Activated CD4-positive, alpha-beta T cell treated with anti-CD3 and anti-CD28 coated beads, Interleukin-2, amount 10 ng/mL, durations not matched to agents 7 days and 5 days (primary cell): ENCODE measurements around the gene PLG. TPM values are rescaled to one million over a fixed set of nuclear protein-coding genes. Genes with fewer than 3 reads are reported as not detected.
"Not testable (repeated sequence)": the region's sequence is repeated elsewhere in the genome, so short reads cannot be mapped to it uniquely, and the experiment has no call there.

ENCODE experiments used
- CTCF ChIA-PET: fragments of 350-600 bp; sonication (Branson Sonifier 250); formaldehyde crosslinking; loops from one replicate; lab custom pipeline; 2021; ENCODE audit warnings: antibody characterized with exemption; lab: Charles Lee
- POLR2A ChIA-PET: fragments of 350-600 bp; sonication (Branson Sonifier 250); formaldehyde crosslinking; loops from one replicate; lab custom pipeline; 2021; ENCODE audit warnings: antibody characterized with exemption; lab: Charles Lee
- DNase-seq: peaks from one replicate; pipeline ENCODE4 v3.0.0-alpha.2; 2020
- H3K27ac Mint-ChIP-seq: one replicate; pipeline ENCODE4 v1.8.0; 2021; ENCODE audit warnings: mild to moderate bottlenecking, moderate library complexity, mixed read lengths
- H3K27me3 Mint-ChIP-seq: one replicate; pipeline ENCODE4 v1.8.0; 2021; ENCODE audit warnings: mixed read lengths
- H3K36me3 Mint-ChIP-seq: one replicate; pipeline ENCODE4 v1.8.0; 2021; ENCODE audit warnings: low read depth, mixed read lengths
- H3K4me1 Mint-ChIP-seq: one replicate; pipeline ENCODE4 v1.8.0; 2021; ENCODE audit warnings: mixed read lengths
- H3K4me3 Mint-ChIP-seq: one replicate; pipeline ENCODE4 v1.8.0; 2021; ENCODE audit warnings: mild to moderate bottlenecking, moderate library complexity, mixed read lengths
- H3K9me3 Mint-ChIP-seq: one replicate; pipeline ENCODE4 v1.8.0; 2021; ENCODE audit warnings: mixed read lengths
- total RNA-seq, 2 experiments: library from RNA; stranded (reverse); gene quantifications; one replicate each; pipeline ENCODE4 v1.2.3, GENCODE V29; 2021

The PLG gene
- total RNA-seq, 2 experiments from 2014 or later = 0.32 TPM; not detected in 1

DNA sequence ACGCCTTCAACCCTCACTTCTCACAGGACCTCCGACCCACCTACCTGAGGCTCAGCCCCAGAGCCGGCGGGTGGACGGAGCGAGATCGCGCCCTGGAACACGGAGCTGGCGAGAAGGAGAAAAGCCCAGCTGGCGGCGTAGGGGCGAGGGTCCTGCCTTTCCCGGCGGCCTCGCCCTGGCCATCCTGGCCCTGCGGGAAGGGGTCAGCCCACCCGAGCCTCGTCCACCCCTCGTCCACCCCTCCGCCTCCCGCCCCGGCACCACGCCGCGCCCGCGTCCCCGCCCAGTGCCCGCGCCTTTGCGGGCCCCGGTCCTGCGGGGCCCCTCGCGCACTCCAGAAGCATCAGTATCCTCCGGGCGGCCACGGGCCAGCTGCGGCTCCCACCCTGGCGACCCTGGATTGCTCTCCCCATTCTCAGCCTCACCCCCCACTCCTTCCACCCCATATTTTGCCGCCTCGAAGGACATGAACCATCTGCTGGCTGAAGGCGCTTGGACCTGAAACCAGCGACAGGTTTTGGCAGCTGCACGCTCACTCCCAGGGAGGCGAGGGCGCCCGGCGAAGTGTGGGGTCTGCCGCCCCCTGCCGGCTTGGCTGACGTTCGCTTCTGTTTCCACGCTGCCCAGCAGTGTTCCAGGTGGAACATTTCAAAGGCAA lies 65.1 kb downstream of the PLG start:
- Mint-ChIP-seq H3K4me3 (peak overlapping the region; percentile 33), H3K4me1 (peaks cover 6% of the 10 kb centered on the region), H3K9me3 (no peaks in the 10 kb centered on the region), H3K36me3 (no peaks in the 10 kb centered on the region), H3K27me3 (peaks cover 26% of the 10 kb centered on the region), H3K27ac (no peak overlapping the region)
- DNase-seq = peak; percentile 46
- POLR2A ChIA-PET = no interaction called here
- CTCF ChIA-PET = no interaction called here

DNA sequence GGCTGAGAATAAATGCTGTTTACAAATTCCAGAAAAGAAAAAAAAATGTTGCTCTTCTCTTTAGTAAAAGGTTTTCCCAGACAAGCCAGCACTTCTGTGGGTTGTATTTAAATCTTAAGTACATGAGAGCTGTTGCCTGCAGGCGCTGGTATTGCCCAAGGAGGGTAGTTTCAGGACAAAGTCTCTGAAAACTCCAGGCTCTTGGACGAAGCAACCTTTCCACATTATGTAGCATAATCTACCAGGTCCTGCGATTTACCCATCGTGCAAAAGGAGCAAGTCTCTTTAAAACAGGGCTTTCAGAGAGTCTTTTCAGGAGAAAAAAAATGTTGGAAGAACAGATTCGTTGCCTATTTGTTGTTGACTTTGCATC lies 65.6 kb downstream of the PLG start:
- peaks cover 26% of the 10 kb centered on the region for H3K27me3 Mint-ChIP-seq
- POLR2A ChIA-PET = no interaction called here
- DNase-seq = no peak
- peak overlapping the region; percentile 33 for H3K4me3 Mint-ChIP-seq
- CTCF ChIA-PET = no interaction called here
- H3K4me1 Mint-ChIP-seq = peaks cover 6% of the 10 kb centered on the region
- no peaks in the 10 kb centered on the region for H3K9me3 Mint-ChIP-seq
- H3K36me3 Mint-ChIP-seq = no peaks in the 10 kb centered on the region
- no peak overlapping the region for H3K27ac Mint-ChIP-seq

DNA sequence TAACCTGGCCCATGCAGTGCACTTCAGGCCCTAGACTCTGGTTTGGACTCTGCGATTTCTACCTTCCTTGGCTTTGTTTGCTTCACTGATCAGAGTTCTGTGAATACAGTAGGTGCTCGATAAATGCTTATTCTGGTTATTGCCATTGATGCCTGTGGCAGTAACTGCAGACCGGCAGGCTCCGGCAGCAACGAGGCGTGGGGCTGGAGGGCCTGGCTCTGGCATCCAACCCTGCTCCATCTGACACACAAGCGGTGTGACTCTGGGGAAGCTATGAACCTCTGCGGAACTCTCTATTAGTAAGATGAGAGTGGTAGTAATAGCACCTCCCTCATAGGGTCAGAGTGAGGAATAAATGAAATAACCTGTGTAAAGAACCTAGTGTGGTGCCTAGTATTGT lies 66.1 kb downstream of the PLG start:
- DNase-seq = no peak
- CTCF ChIA-PET = no interaction called here
- H3K4me3 Mint-ChIP-seq = no peak overlapping the region
- H3K27ac Mint-ChIP-seq = no peak overlapping the region
- peaks cover 26% of the 10 kb centered on the region for H3K27me3 Mint-ChIP-seq
- no peaks in the 10 kb centered on the region for H3K36me3 Mint-ChIP-seq
- no peaks in the 10 kb centered on the region for H3K9me3 Mint-ChIP-seq
- POLR2A ChIA-PET = no interaction called here
- peaks cover 6% of the 10 kb centered on the region for H3K4me1 Mint-ChIP-seq

DNA sequence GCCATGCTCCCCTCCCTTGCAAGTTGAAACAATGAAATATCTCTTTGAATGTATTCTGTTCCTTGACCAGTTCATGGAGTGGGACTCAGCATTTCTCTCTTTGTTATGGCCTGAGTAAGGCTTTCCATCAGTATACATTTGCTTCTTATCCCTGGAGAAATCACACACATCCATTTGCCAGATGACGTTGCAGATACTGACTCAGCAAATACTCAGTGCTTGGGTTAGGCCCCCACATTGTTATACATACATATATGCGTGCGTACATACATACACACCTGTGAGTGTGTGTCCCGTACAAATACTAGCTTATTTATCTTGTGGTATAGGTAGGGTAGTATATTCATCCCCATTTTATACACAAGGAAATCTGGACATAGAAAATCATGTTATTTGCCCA lies 72.4 kb downstream of the PLG start:
- no peaks in the 10 kb centered on the region for H3K27me3 Mint-ChIP-seq
- no peak for DNase-seq
- no peak overlapping the region for H3K27ac Mint-ChIP-seq
- ChIA-PET CTCF (interaction anchor here (0.6 kb wide), 1 partner anchor 17 kb away, joined by 4 read pairs; no protein-coding TSS in a partner anchor), POLR2A (no interaction called here)
- no peaks in the 10 kb centered on the region for H3K9me3 Mint-ChIP-seq
- no peaks in the 10 kb centered on the region for H3K4me1 Mint-ChIP-seq
- no peaks in the 10 kb centered on the region for H3K36me3 Mint-ChIP-seq
- no peak overlapping the region for H3K4me3 Mint-ChIP-seq

DNA sequence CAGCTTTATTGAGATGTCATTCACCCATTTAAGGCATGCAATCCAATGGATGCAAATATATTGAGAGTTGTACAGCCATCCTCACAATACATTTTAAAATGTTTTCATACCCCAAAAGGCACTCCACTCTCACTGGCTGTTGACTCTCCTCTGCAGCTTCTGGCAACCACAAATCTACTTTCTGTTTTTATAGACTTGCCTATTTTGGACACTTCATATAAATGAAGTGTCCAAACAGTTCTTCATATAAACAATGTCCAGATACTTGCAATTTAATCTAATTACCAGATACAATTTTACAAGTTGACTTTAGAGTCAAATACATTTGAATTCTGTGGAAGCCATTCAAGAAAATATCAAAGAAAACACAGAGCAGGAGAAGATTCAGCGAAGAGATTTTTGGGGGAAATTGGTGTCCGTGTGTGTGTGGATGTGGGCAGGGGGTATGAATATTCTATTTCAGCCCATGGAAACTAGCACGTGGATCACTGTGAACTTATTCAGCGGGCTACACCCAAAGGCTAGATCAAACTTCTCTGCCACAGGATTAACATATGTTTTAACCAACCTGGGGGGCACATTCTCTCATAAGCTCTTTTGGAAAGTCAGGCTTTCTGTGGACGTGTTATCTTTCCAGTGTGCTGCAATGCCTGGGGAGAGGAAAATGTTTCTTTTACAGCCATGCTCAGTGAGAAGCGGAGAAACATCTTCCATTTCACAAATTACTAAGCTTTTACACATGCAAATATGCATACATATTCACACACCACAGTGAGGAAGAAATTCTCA lies 73.9 kb downstream of the PLG start:
- no peaks in the 10 kb centered on the region for H3K9me3 Mint-ChIP-seq
- ChIA-PET CTCF (no interaction called here), POLR2A (no interaction called here)
- no peak for DNase-seq
- H3K27ac Mint-ChIP-seq = no peak overlapping the region
- H3K36me3 Mint-ChIP-seq = no peaks in the 10 kb centered on the region
- H3K4me3 Mint-ChIP-seq = no peak overlapping the region
- no peaks in the 10 kb centered on the region for H3K27me3 Mint-ChIP-seq
- H3K4me1 Mint-ChIP-seq = no peaks in the 10 kb centered on the region

DNA sequence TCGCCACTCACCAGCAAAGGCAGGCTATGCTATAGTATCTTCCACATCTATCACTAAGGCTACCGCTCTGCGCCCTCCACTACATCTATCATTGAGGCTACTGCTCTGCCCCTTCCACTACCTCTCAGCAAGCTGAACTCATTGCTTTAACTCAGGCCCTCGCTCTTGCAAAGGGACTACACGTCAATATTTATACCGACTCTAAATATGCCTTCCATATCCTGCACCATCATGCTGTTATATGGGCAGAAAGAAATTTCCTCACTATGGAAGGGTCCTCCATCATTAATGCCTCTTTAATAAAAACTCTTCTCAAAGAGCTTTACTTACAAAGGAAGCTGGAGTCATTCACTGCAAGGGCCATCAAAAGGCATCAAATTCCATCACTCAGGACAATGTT lies 77.1 kb downstream of the PLG start:
- POLR2A ChIA-PET, H3K9me3 Mint-ChIP-seq, H3K4me3 Mint-ChIP-seq, H3K27ac Mint-ChIP-seq, DNase-seq, H3K36me3 Mint-ChIP-seq, H3K27me3 Mint-ChIP-seq, CTCF ChIA-PET, H3K4me1 Mint-ChIP-seq: not testable (repeated sequence)

DNA sequence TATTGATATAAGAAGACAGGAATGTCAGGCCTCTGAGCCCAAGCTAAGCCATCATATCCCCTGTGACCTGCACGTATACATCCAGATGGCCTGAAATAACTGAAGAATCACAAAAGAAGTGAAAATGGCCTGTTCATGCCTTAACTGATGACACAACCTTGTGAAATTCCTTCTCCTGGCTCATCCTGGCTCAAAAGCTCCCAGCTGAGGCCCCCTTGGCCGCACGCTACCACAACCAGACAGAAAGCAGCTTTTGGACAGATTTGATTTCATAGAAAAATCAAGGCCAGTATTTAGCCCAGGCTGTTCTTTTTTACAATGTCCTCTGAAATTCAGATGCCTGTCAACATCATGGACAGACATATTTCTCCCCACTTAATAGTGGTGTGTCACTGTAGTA lies 78.6 kb downstream of the PLG start:
- DNase-seq, H3K9me3 Mint-ChIP-seq, POLR2A ChIA-PET, H3K4me1 Mint-ChIP-seq, H3K27me3 Mint-ChIP-seq, H3K36me3 Mint-ChIP-seq, H3K4me3 Mint-ChIP-seq, CTCF ChIA-PET, H3K27ac Mint-ChIP-seq: not testable (repeated sequence)

DNA sequence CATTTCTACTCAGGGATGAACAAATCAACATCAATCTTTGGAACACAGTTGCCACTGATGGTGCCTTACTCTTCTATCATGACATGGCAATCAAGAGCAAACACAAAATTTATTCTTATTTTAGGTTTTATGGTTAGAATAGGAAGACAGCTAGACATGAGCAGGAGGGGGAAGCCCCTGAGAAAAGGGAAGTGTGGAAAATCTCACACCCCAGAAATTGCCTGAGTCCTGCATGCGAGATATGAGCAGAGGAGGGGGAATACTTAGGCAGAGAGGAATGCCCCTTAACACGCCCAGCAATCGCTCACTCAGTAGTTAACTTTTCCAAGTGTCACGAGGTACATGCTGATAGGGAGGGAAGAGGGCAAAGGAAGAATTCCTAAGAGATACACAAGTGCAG lies 79.3 kb downstream of the PLG start:
- H3K4me3 Mint-ChIP-seq = no peak overlapping the region
- H3K4me1 Mint-ChIP-seq = no peaks in the 10 kb centered on the region
- CTCF ChIA-PET = no interaction called here
- H3K9me3 Mint-ChIP-seq = no peaks in the 10 kb centered on the region
- no peak for DNase-seq
- no peaks in the 10 kb centered on the region for H3K27me3 Mint-ChIP-seq
- H3K27ac Mint-ChIP-seq = no peak overlapping the region
- POLR2A ChIA-PET = no interaction called here
- no peaks in the 10 kb centered on the region for H3K36me3 Mint-ChIP-seq

DNA sequence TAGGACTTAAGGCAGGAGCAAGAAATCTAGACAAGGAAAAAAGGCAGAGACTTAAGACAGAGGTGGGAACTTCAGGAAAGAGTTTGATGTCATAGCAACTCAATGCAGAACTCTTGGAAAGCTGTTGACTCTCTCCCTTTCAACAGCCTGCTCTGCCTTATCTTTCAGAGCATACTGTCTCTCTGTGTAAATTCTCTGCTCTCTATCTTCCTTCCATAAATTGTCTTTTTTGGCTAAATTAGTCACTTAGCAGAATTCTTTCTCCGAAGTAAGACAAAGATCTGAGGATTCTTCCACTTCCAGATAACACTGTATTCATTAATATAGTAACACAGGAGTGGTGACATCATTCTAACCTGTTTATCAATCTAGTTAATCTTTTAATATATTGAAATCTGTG lies 80.2 kb downstream of the PLG start:
- H3K27me3 Mint-ChIP-seq = no peaks in the 10 kb centered on the region
- no peaks in the 10 kb centered on the region for H3K9me3 Mint-ChIP-seq
- no peak for DNase-seq
- ChIA-PET CTCF (no interaction called here), POLR2A (no interaction called here)
- H3K36me3 Mint-ChIP-seq = no peaks in the 10 kb centered on the region
- no peak overlapping the region for H3K27ac Mint-ChIP-seq
- H3K4me1 Mint-ChIP-seq = no peaks in the 10 kb centered on the region
- no peak overlapping the region for H3K4me3 Mint-ChIP-seq

DNA sequence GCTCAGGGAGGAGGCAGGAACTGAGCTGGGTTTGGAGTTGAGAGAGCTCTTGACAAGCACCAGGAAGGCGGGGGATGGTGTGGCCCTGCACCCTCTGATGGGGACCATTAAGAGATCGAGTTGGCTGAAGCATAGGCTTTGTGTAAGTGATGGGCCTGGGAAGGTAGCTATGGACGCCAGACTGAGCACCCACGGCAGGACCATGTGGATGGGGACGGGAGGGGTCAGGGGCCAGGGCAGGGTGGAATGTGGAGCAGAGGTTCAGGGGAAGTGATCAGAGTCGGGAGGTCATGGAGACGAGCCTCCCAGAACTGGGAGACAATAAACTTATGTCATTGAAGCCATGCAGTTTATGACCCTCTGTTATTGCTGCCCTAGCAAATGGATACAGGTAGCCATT lies 81.7 kb downstream of the PLG start:
- Mint-ChIP-seq H3K27me3 (no peaks in the 10 kb centered on the region), H3K27ac (no peak overlapping the region), H3K4me3 (no peak overlapping the region), H3K36me3 (no peaks in the 10 kb centered on the region), H3K4me1 (no peaks in the 10 kb centered on the region), H3K9me3 (peaks cover 7% of the 10 kb centered on the region)
- ChIA-PET POLR2A (no interaction called here), CTCF (interaction anchor here (1.4 kb wide), 1 partner anchor 12 kb away, joined by 3 read pairs; no protein-coding TSS in a partner anchor)
- DNase-seq = no peak

DNA sequence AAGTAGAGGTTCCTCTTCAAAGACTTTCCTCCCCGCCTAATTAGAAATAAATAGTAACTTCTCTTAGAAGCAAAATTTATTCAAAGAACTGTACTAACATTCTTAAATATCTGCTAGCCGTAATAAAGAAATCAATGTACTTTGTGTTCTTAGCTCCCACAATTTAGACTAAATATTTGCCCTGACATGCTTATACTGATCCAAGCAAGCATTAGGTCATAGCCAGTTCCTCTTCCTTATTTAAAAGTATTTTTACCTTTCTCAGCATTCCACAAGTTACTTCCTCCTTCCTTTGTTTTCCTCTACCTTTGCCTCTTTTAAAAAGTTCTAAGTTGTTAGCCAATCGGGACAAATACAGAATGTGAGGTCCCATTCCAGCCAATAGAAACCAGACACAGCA lies 86.1 kb downstream of the PLG start:
- H3K4me3 Mint-ChIP-seq, DNase-seq, H3K36me3 Mint-ChIP-seq, H3K27me3 Mint-ChIP-seq, CTCF ChIA-PET, H3K4me1 Mint-ChIP-seq, H3K27ac Mint-ChIP-seq, POLR2A ChIA-PET: not testable (repeated sequence)
- H3K9me3 Mint-ChIP-seq = peaks cover 10% of the 10 kb centered on the region

DNA sequence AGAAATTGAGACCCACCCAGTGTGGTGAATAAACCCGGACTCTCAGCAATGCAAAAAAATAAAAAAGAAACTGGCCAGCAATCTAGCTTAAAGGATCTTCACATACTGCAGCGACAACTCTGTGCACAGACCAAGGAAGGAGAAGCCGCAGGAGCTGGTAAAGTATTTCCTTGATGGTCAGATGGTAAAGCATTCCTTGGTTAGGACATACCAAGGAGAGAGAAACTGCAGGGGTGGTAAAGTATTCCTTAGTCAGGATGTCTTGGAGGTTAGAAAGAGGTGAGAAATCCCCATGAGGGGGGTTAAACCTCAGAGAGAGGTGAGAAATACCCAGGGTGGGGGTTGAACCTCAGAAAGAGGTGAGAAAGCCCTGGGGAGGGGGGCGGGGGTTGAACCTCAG lies 86.8 kb downstream of the PLG start:
- POLR2A ChIA-PET = no interaction called here
- H3K4me3 Mint-ChIP-seq = no peak overlapping the region
- H3K9me3 Mint-ChIP-seq = peaks cover 10% of the 10 kb centered on the region
- no peak for DNase-seq
- H3K27ac Mint-ChIP-seq = no peak overlapping the region
- no peaks in the 10 kb centered on the region for H3K27me3 Mint-ChIP-seq
- no peaks in the 10 kb centered on the region for H3K36me3 Mint-ChIP-seq
- peaks cover 7% of the 10 kb centered on the region for H3K4me1 Mint-ChIP-seq
- CTCF ChIA-PET = no interaction called here

DNA sequence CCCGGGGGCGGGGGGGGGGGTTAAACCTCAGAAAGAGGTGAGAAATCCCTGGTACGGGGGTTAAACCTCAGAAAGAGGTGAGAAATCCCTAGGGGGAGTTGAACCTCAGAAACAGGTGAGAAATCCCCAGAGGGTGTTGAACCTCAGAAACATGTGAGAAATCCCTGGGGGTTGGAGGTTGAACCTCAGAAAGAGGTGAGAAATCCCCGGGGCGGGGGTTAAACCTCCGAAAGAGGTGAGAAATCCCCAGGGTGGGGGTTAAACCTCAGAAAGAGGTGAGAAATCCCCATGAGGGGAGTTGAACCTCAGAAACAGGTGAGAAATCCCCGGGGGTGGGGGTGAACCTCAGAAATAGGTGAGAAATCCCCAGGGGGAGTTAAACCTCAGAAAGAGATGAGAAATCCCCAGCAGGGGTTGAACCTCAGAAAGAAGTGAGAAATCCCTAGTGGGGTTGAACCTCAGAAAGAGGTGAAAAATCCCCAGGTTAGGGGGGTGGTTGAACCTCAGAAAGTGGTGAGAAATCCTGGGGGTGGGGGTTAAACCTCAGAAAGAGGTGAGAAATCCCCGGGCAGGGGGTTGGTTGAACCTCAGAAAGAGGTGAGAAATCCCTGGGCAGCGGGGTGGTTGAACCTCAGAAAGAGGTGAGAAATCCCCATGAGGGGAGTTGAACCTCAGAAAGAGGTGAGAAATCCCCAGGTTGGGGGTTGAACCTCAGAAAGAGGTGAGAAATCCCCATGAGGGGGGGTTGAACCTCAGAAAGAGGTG lies 87.4 kb downstream of the PLG start:
- Mint-ChIP-seq H3K27ac (no peak overlapping the region), H3K4me1 (peaks cover 7% of the 10 kb centered on the region), H3K27me3 (no peaks in the 10 kb centered on the region), H3K36me3 (no peaks in the 10 kb centered on the region), H3K9me3 (peaks cover 10% of the 10 kb centered on the region), H3K4me3 (no peak overlapping the region)
- DNase-seq = no peak
- ChIA-PET CTCF (no interaction called here), POLR2A (no interaction called here)
